Measurements from ENCODE around the gene PCSK6.

- no peak for TF ChIP-seq CTCF (IDR thresholded peaks at IDR 0.05)
- no peak for TF ChIP-seq POLR2A (IDR thresholded peaks at IDR 0.05)
Measured at GRCh38 chr15:101420232-101420631, 69.3 kb downstream of the PCSK6 start.

Data from uterus (tissue), 2 donors.